ENCODE results near the gene SCAMP4.

DNA sequence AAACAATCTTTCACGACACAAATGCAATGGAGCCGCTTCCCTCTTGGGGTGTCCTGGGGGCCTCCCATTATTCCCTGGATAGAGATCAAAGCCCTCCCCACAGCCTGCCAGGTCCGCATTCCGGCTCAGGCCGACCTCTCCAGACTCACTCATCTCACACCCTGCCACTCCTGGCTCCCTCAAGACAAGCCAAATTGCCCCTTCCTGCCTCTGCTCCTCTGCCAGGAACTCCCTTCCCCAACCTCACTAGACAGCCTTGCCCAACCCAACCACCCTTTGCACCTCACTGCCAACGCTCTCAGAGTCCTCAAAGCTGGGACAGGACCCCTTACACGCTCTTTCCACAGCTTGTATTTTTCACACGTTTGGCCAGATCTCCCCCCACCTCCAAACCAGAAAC, 21.4 kb upstream of the SCAMP4 start:
- TF ChIP-seq EP300 (IDR thresholded peaks at IDR 0.05), result no peak
- TF ChIP-seq, protein P1, sequence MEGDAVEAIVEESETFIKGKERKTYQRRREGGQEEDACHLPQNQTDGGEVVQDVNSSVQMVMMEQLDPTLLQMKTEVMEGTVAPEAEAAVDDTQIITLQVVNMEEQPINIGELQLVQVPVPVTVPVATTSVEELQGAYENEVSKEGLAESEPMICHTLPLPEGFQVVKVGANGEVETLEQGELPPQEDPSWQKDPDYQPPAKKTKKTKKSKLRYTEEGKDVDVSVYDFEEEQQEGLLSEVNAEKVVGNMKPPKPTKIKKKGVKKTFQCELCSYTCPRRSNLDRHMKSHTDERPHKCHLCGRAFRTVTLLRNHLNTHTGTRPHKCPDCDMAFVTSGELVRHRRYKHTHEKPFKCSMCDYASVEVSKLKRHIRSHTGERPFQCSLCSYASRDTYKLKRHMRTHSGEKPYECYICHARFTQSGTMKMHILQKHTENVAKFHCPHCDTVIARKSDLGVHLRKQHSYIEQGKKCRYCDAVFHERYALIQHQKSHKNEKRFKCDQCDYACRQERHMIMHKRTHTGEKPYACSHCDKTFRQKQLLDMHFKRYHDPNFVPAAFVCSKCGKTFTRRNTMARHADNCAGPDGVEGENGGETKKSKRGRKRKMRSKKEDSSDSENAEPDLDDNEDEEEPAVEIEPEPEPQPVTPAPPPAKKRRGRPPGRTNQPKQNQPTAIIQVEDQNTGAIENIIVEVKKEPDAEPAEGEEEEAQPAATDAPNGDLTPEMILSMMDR (IDR thresholded peaks at IDR 0.05), result no peak

Data from esophagus muscularis mucosa (tissue), 3 donors.